Fibroblast of villous mesenchyme (primary cell): ENCODE measurements around the gene AKR7A3. TPM values are rescaled to one million over a fixed set of nuclear protein-coding genes. Genes with fewer than 3 reads are reported as not detected.

ENCODE experiments used
- DNase-seq: peaks from one replicate; pipeline ENCODE4 v3.0.0-alpha.2; 2010; ENCODE audit warnings: low read depth
- H3K4me3 ChIP-seq: 2 replicates; pipeline ENCODE4 v1.5.1; 2011; ENCODE audit warnings: low read depth, mild to moderate bottlenecking, low read length
- CTCF ChIP-seq: IDR thresholded peaks from 2 replicates; pipeline ENCODE4 v1.5.1; 2012; ENCODE audit warnings: low read depth, mild to moderate bottlenecking, low read length; ENCODE audit not compliant: insufficient read depth
- total RNA-seq: library from RNA; depleted of rRNA; stranded (reverse); fragments of >200 nt; gene quantifications from 2 replicates; pipeline ENCODE4 v1.2.3, GENCODE V29; 2012

The AKR7A3 gene
- total RNA-seq, 1 donor: 0.43 TPM

- TF ChIP-seq CTCF: no peak
- DNase-seq: no peak
- no peak overlapping the region for H3K4me3 ChIP-seq
Observed at GRCh38 chr1:19322481-19322880, 33.9 kb upstream of the AKR7A3 start.

- H3K4me3 ChIP-seq: no peak overlapping the region
- DNase-seq: no peak
- no peak for TF ChIP-seq CTCF
Observed at GRCh38 chr1:19321071-19321470, 32.5 kb upstream of the AKR7A3 start.

GRCh38 chr1:19319196-19319595 lies 30.6 kb upstream of the AKR7A3 start:
- DNase-seq: no peak
- no peak for TF ChIP-seq CTCF
- H3K4me3 ChIP-seq: no peak overlapping the region

GRCh38 chr1:19317126-19317910 lies 28.7 kb upstream of the AKR7A3 start:
- DNase-seq: no peak
- TF ChIP-seq CTCF: no peak
- no peak overlapping the region for H3K4me3 ChIP-seq

- peak; percentile 48 for DNase-seq
Observed at GRCh38 chr1:19315378-19316198, 27.0 kb upstream of the AKR7A3 start.

More at GRCh38 chr1:19315378-19316198, 27.0 kb upstream of the AKR7A3 start:
- no peak for TF ChIP-seq CTCF
- no peak overlapping the region for H3K4me3 ChIP-seq
